ENCODE results near the gene ZEB1.
"Not testable (repeated sequence)": the region's sequence is repeated elsewhere in the genome, so short reads cannot be mapped to it uniquely, and the experiment has no call there.

GRCh38 chr10:31363696-31364095, 44.7 kb downstream of the ZEB1 start:
- not testable (repeated sequence) for TF ChIP-seq CTCF (IDR thresholded peaks at IDR 0.05); POLR2A (IDR thresholded peaks at IDR 0.05); POLR2AphosphoS5 (IDR thresholded peaks at IDR 0.05; ENCODE audit: insufficient read depth in 1 of 2, low read depth in 1 of 2)

All from vagina (tissue), 2 donors.